Measurements from ENCODE around the gene STRIP2.

DNA sequence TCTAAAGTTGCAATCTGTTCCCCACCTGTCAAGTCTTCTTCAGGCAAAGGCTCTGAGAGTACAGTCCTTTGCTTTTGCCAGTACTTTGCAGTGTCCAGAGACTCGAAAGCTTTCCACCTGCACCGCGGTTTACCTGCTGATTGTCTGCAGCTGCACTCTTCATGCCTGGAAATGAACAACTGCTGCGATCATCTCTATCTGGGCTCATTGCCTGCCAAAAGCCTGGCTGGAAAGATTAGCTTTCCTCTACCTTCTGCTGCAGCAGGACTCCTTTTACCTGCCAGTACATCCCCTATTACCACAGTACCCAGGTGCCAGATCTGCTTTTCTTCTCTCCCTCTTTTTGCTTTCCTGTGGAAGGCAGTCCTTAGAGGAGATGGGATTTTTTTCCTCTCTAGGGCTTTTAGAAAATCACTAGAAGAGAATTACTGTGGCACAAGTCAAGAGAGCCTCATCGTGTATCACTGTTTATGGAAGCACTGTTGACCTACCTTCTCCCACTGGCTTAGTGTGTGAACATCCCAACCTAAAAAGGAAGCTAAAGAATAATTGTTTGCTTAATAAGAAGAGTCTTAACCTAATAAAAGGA is 2.2 kb downstream of the STRIP2 start:
- TF ChIP-seq, protein P1, sequence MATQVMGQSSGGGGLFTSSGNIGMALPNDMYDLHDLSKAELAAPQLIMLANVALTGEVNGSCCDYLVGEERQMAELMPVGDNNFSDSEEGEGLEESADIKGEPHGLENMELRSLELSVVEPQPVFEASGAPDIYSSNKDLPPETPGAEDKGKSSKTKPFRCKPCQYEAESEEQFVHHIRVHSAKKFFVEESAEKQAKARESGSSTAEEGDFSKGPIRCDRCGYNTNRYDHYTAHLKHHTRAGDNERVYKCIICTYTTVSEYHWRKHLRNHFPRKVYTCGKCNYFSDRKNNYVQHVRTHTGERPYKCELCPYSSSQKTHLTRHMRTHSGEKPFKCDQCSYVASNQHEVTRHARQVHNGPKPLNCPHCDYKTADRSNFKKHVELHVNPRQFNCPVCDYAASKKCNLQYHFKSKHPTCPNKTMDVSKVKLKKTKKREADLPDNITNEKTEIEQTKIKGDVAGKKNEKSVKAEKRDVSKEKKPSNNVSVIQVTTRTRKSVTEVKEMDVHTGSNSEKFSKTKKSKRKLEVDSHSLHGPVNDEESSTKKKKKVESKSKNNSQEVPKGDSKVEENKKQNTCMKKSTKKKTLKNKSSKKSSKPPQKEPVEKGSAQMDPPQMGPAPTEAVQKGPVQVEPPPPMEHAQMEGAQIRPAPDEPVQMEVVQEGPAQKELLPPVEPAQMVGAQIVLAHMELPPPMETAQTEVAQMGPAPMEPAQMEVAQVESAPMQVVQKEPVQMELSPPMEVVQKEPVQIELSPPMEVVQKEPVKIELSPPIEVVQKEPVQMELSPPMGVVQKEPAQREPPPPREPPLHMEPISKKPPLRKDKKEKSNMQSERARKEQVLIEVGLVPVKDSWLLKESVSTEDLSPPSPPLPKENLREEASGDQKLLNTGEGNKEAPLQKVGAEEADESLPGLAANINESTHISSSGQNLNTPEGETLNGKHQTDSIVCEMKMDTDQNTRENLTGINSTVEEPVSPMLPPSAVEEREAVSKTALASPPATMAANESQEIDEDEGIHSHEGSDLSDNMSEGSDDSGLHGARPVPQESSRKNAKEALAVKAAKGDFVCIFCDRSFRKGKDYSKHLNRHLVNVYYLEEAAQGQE (IDR thresholded peaks at IDR 0.05; ENCODE audit: insufficient read depth in 1 of 2, low read depth in 2 of 2, low read length in 1 of 2), result no peak
- TF ChIP-seq CTCF (IDR thresholded peaks at IDR 0.05), result no peak
- TF ChIP-seq POLR2AphosphoS5 (IDR thresholded peaks at IDR 0.05; ENCODE audit: low read depth, low read length), result no peak
- TF ChIP-seq TCF7L2 (IDR thresholded peaks at IDR 0.05; ENCODE audit: low read depth, low read length), result no peak

Data from Panc1 (cell line).